Smooth muscle cell of the coronary artery (primary cell): Measurements from ENCODE around the gene TTLL5. TPM values are rescaled to one million over a fixed set of nuclear protein-coding genes. Genes with fewer than 3 reads are reported as not detected.

Experiments
- total RNA-seq: library from RNA; depleted of rRNA; stranded (reverse); fragments of >200 nt; gene quantifications from 2 replicates; pipeline ENCODE4 v1.2.3, GENCODE V29; 2014; ENCODE audit warnings: low replicate concordance

Gene TTLL5, protein sequence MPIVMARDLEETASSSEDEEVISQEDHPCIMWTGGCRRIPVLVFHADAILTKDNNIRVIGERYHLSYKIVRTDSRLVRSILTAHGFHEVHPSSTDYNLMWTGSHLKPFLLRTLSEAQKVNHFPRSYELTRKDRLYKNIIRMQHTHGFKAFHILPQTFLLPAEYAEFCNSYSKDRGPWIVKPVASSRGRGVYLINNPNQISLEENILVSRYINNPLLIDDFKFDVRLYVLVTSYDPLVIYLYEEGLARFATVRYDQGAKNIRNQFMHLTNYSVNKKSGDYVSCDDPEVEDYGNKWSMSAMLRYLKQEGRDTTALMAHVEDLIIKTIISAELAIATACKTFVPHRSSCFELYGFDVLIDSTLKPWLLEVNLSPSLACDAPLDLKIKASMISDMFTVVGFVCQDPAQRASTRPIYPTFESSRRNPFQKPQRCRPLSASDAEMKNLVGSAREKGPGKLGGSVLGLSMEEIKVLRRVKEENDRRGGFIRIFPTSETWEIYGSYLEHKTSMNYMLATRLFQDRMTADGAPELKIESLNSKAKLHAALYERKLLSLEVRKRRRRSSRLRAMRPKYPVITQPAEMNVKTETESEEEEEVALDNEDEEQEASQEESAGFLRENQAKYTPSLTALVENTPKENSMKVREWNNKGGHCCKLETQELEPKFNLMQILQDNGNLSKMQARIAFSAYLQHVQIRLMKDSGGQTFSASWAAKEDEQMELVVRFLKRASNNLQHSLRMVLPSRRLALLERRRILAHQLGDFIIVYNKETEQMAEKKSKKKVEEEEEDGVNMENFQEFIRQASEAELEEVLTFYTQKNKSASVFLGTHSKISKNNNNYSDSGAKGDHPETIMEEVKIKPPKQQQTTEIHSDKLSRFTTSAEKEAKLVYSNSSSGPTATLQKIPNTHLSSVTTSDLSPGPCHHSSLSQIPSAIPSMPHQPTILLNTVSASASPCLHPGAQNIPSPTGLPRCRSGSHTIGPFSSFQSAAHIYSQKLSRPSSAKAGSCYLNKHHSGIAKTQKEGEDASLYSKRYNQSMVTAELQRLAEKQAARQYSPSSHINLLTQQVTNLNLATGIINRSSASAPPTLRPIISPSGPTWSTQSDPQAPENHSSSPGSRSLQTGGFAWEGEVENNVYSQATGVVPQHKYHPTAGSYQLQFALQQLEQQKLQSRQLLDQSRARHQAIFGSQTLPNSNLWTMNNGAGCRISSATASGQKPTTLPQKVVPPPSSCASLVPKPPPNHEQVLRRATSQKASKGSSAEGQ (N-terminal part only)
- total RNA-seq: 17.4 and 25.0 TPM in 2 replicates

GRCh38 chr14:75660630-75661498, at the start of gene TTLL5, which contains the start of gene ERG28:
TTLL5 (plus strand) TSS chr14:75661246; CDS start chr14:75663150, 1,904 bp downstream.
ERG28 (minus strand) TSS chr14:75660876; CDS start chr14:75657502, 3,374 bp downstream.

DNA sequence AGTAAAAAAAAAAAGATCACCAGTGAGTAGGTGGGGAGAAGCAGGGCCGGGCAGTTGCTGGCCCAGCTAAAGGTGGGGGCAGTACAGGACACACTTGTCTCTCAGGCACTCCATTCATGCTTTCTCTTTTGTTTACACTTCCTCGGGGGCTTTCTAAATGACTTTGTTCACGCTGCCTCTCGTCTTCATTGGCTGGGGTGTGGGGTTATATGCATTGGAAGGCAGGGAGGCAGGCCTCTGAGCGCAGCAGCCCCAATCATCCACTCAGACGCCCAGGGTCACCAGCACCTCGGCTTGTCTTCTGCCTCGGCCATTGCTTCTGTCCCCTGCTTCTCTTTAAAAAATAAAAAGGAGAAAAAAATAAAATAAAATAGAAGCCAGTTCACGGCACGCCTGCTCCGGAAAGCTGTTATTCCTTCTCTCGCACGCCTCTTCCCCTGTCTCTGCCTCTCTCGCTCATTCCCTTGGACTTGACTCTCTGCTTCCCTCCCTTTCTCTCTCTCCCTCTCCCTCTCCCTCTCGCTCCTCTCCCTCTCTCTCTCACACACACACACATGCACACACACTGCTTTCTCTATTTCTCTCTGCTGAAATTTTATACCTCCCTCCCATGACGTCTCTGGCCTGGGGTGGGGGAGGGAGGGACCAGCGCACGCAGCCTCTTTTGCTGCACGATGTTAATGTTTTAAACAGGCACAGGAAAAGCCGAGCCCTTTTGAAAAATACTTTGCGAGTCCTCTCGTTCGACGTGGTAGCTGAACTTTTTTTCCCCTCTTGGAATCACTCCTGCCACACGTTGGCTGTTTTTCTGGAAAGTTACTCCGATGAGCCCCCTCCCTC, 320.6 kb downstream of the TTLL5 start, which contains the start of gene TGFB3:
TGFB3 (minus strand) TSS at position 570 of the 840 bp plus-strand sequence. CDS start 1,102 bp downstream, outside the sequence.

DNA sequence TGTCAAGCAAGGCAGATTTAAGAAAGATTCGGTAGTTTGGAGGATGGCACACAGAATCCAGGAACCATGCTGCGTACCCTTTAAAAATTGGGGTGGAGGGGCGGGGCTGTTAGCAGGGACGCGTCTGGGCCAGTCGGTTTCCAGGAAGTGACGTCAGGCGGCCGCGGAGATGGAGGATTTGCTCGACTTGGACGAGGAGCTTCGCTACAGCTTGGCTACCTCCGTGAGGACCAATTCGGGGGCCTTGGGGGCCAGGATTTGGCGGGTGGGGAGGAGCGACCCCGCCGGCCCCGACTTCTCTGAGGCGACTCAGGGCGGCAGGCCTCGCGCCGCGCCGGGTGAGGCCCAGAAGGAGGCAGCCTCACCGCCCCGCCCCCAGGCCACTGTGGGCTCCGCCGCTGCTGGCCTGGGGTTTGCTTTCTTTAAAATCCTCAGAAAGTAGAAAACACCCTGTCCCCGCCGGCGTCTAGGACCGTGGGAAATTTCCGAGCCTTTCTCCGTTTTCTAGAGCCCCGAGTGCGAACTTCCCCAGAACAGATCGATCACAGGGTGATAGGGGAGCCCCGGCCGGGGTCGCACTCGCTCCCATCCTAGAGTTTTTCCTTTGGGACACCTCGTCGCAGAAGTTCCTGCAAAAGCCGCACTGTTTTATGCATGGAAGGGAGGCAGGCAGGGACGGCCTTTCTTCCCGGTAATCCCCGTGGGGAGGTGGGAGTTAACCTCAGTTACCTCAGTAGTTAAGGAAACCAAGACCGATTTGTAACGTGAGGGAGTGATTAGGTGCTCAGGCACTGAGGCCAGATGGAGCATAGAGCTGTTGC, 324.8 kb downstream of the TTLL5 start, which contains the start of gene IFT43:
IFT43 (plus strand) TSS at position 146 of the 821 bp plus-strand sequence; CDS start at position 170, 24 bp downstream.

Other genes starting within 250 kb of the TTLL5 start
- gene JDP2, start 233.2 kb upstream of the TTLL5 start, total RNA-seq: 37.6 and 40.2 TPM in 2 replicates
- 0.12 TPM in 1 of 2 replicates, not detected in the other for gene BATF, start 138.8 kb upstream of the TTLL5 start, total RNA-seq
- gene FLVCR2, start 82.6 kb upstream of the TTLL5 start, total RNA-seq: 0.08 and 2.1 TPM in 2 replicates
- 1.6 and 4.3 TPM in 2 replicates for gene ERG28, start 370 bp upstream of the TTLL5 start, total RNA-seq